Neural cell (in vitro differentiated cells): Measurements from ENCODE around the gene COL23A1. TPM values are rescaled to one million over a fixed set of nuclear protein-coding genes. Genes with fewer than 3 reads are reported as not detected.
A peak's percentile ranks its signal among the peaks of the same experiment; 100 is the strongest.

Experiments used
- H2AFZ ChIP-seq: fragments of 200-600, 300-800 bp; sonication (generic), shearing (Covaris generic); 2 replicates; pipeline ENCODE4 v1.6.0; 2014; ENCODE audit warnings: low read depth, mild to moderate bottlenecking, antibody characterized with exemption, low read length, moderate library complexity
- H3F3A ChIP-seq: fragments of 200-600 bp; shearing (Covaris generic); 2 replicates; pipeline ENCODE4 v1.6.1; 2016; ENCODE audit warnings: mild to moderate bottlenecking, moderate library complexity, mixed read lengths, antibody characterized with exemption, low read length; ENCODE audit not compliant: insufficient read depth, poor library complexity, severe bottlenecking
- H3K27ac ChIP-seq: fragments of 200-600, 300-800 bp; sonication (generic), shearing (Covaris generic); 2 replicates; pipeline ENCODE4 v1.5.1; 2014; ENCODE audit warnings: mild to moderate bottlenecking, low read length, moderate library complexity
- H3K27me3 ChIP-seq: fragments of 300-800, 200-600 bp; sonication (generic), shearing (Covaris generic); 2 replicates; pipeline ENCODE4 v1.6.0; 2014; ENCODE audit warnings: mild to moderate bottlenecking, low read depth, low read length, moderate library complexity; ENCODE audit not compliant: insufficient read depth
- H3K36me3 ChIP-seq: fragments of 300-800, 200-600 bp; sonication (generic), shearing (Covaris generic); 2 replicates; pipeline ENCODE4 v1.5.1; 2014; ENCODE audit warnings: mild to moderate bottlenecking, antibody characterized with exemption, low read length, moderate library complexity; ENCODE audit not compliant: insufficient read depth
- H3K4me2 ChIP-seq: fragments of 300-800, 200-600 bp; sonication (generic), shearing (Covaris generic); 2 replicates; pipeline ENCODE4 v1.6.0; 2014; ENCODE audit warnings: mild to moderate bottlenecking, low read length
- H3K4me3 ChIP-seq: fragments of 300-800, 200-600 bp; sonication (generic), shearing (Covaris generic); 2 replicates; pipeline ENCODE4 v1.5.1; 2014; ENCODE audit warnings: mild to moderate bottlenecking, low read length, moderate library complexity
- H3K79me2 ChIP-seq: fragments of 200-600 bp; shearing (Covaris generic); replicated peaks from 2 replicates; pipeline ENCODE4 v1.6.0; 2014; ENCODE audit warnings: mild to moderate bottlenecking, low read length, moderate library complexity; ENCODE audit not compliant: insufficient read depth
- H3K9ac ChIP-seq: fragments of 300-800, 200-600 bp; sonication (generic), shearing (Covaris generic); 2 replicates; pipeline ENCODE4 v1.6.1; 2016; ENCODE audit warnings: mild to moderate bottlenecking, low read length, mixed read lengths
- H3K9me2 ChIP-seq: fragments of 200-600 bp; shearing (Covaris generic); 2 replicates; pipeline ENCODE4 v1.6.1; 2016; ENCODE audit warnings: mild to moderate bottlenecking, low read length, mixed read lengths; ENCODE audit not compliant: insufficient read depth
- H3K9me3 ChIP-seq: fragments of 200-600, 300-800 bp; sonication (generic), shearing (Covaris generic); 2 replicates; pipeline ENCODE4 v1.6.1; 2016; ENCODE audit warnings: mild to moderate bottlenecking, mixed run types, low read length, moderate library complexity, mixed read lengths
- H4K20me1 ChIP-seq: fragments of 200-600 bp; shearing (Covaris generic); 2 replicates; pipeline ENCODE4 v1.6.1; 2016; ENCODE audit warnings: mild to moderate bottlenecking, mixed run types; ENCODE audit not compliant: insufficient read depth
- CTCF ChIP-seq: fragments of 450-650 bp; IDR thresholded peaks from 2 replicates; pipeline ENCODE4 v1.5.1; 2014; ENCODE audit warnings: antibody characterized with exemption, mild to moderate bottlenecking, moderate library complexity; ENCODE audit not compliant: poor library complexity, severe bottlenecking
- EP300 ChIP-seq: fragments of 450-650 bp; conservative IDR thresholded peaks from 2 replicates; pipeline ENCODE4 v1.6.1; 2014; ENCODE audit warnings: antibody characterized with exemption, mild to moderate bottlenecking, moderate library complexity; ENCODE audit not compliant: poor library complexity, severe bottlenecking
- EZH2 ChIP-seq: fragments of 200-600, 300-800 bp; shearing (Covaris generic), sonication (generic); IDR thresholded peaks from 2 replicates; pipeline ENCODE4 v1.6.1; 2014; ENCODE audit warnings: antibody characterized with exemption, low read length, borderline replicate concordance, mild to moderate bottlenecking; ENCODE audit not compliant: insufficient read depth, poor library complexity, severe bottlenecking
- MXI1 ChIP-seq: fragments of 450-650 bp; conservative IDR thresholded peaks from 2 replicates; pipeline ENCODE4 v1.6.1; 2014; ENCODE audit warnings: antibody characterized with exemption, mild to moderate bottlenecking; ENCODE audit not compliant: poor library complexity, severe bottlenecking
- POLR2AphosphoS5 ChIP-seq: IDR thresholded peaks from 2 replicates; pipeline ENCODE4 v1.6.1; 2012
- RAD21 ChIP-seq: fragments of 450-650 bp; conservative IDR thresholded peaks from 2 replicates; pipeline ENCODE4 v1.6.1; 2014; ENCODE audit warnings: antibody characterized with exemption, mild to moderate bottlenecking, moderate library complexity
- REST ChIP-seq: IDR thresholded peaks from 2 replicates; pipeline ENCODE4 v1.6.1; 2012; ENCODE audit warnings: borderline replicate concordance
- SMC3 ChIP-seq: fragments of 450-650 bp; conservative IDR thresholded peaks from 2 replicates; pipeline ENCODE4 v1.6.1; 2014; ENCODE audit warnings: antibody characterized with exemption, mild to moderate bottlenecking, moderate library complexity; ENCODE audit not compliant: poor library complexity
- TAF1 ChIP-seq: IDR thresholded peaks from 2 replicates; pipeline ENCODE4 v1.6.1; 2012; ENCODE audit warnings: low read depth
- polyA plus RNA-seq: library from polyadenylated mRNA; depleted of rRNA; stranded (reverse); fragments of >200 nt; gene quantifications from 2 replicates; pipeline ENCODE4 v1.2.3, GENCODE V29; 2014

COL23A1 gene
- polyA plus RNA-seq, 1 donor from 2014 or later = not detected

GRCh38 chr5:178564811-178565550 lies 25.2 kb downstream of the COL23A1 start:
- no peak overlapping the region for H3K9ac ChIP-seq
- H4K20me1 ChIP-seq = no peaks in the 10 kb centered on the region
- no peaks in the 10 kb centered on the region for H3K36me3 ChIP-seq
- no peak overlapping the region for H2AFZ ChIP-seq
- no peak overlapping the region for H3K27ac ChIP-seq
- no peaks in the 10 kb centered on the region for H3K9me2 ChIP-seq
- H3K79me2 ChIP-seq = no peaks in the 10 kb centered on the region
- H3F3A ChIP-seq = no peaks in the 10 kb centered on the region
- TF ChIP-seq EZH2 (no peak), SMC3 (no peak), MXI1 (no peak), REST (peak; percentile 61), RAD21 (no peak), EP300 (no peak), POLR2AphosphoS5 (peak; percentile 58)
- H3K27me3 ChIP-seq = no peaks in the 10 kb centered on the region
- H3K4me3 ChIP-seq = no peak overlapping the region
- no peak overlapping the region for H3K4me2 ChIP-seq
- no peaks in the 10 kb centered on the region for H3K9me3 ChIP-seq

GRCh38 chr5:178564397-178564796 lies 25.8 kb downstream of the COL23A1 start:
- no peaks in the 10 kb centered on the region for H3K27me3 ChIP-seq
- H3F3A ChIP-seq = no peaks in the 10 kb centered on the region
- no peak for TF ChIP-seq RAD21
- no peak for TF ChIP-seq POLR2AphosphoS5
- no peak for TF ChIP-seq EZH2
- no peak for TF ChIP-seq REST
- TF ChIP-seq CTCF = no peak
- TF ChIP-seq EP300 = no peak
- TF ChIP-seq SMC3 = no peak
- TF ChIP-seq TAF1 = no peak
- no peak for TF ChIP-seq MXI1
- H3K4me3 ChIP-seq = no peak overlapping the region
- no peak overlapping the region for H3K4me2 ChIP-seq
- no peaks in the 10 kb centered on the region for H3K9me3 ChIP-seq
- no peaks in the 10 kb centered on the region for H3K79me2 ChIP-seq
- no peaks in the 10 kb centered on the region for H3K36me3 ChIP-seq
- H3K9me2 ChIP-seq = no peaks in the 10 kb centered on the region
- H2AFZ ChIP-seq = no peak overlapping the region
- no peaks in the 10 kb centered on the region for H4K20me1 ChIP-seq
- H3K27ac ChIP-seq = no peak overlapping the region
- no peak overlapping the region for H3K9ac ChIP-seq
